Lower leg skin (tissue), 3 donors: ENCODE results near the gene TREM2.

ENCODE experiments used
- CTCF ChIP-seq, 3 donors: fragments of 450-650 bp; IDR thresholded peaks; one replicate each; pipeline ENCODE4 v1.5.1; 2016; ENCODE audit warnings: antibody characterized with exemption in 3 of 3, mild to moderate bottlenecking in 3 of 3, moderate library complexity in 2 of 3
- POLR2A ChIP-seq, 2 donors: fragments of 450-650 bp; IDR thresholded peaks; one replicate each; pipeline ENCODE4 v1.6.1; 2016 to 2017; ENCODE audit warnings: antibody characterized with exemption in 2 of 2, mild to moderate bottlenecking in 1 of 2, moderate library complexity in 1 of 2

- TF ChIP-seq POLR2A (IDR thresholded peaks at IDR 0.05) (no peak), CTCF (IDR thresholded peaks at IDR 0.05) (no peak)
Observed at GRCh38 chr6:41119508-41119907, 43.4 kb downstream of the TREM2 start.
